Cardiac fibroblast (primary cell): ENCODE data around the gene SCYGR7.

Experiments
- DNase-seq, 2 donors: peaks; one replicate each; pipeline versions ENCODE4 v3.0.0 to v3.0.0-alpha.2; 2010; ENCODE audit warnings: low read depth in 2 of 2
- H3K4me3 ChIP-seq, 2 donors: replicated peaks in 1 of 2; 1 replicate in 1 of 2; 2 replicates in 1 of 2; pipeline ENCODE4 v1.5.1; 2011; ENCODE audit warnings: low read depth in 2 of 2, low read length in 2 of 2, mild to moderate bottlenecking in 2 of 2, moderate library complexity in 1 of 2
- CTCF ChIP-seq: IDR thresholded peaks from one replicate; pipeline ENCODE4 v1.5.1; 2011; ENCODE audit warnings: low read depth, mild to moderate bottlenecking, low read length, inconsistent platforms

SCYGR7 gene

GRCh38 chr2:227772932-227773331, 44.8 kb downstream of the SCYGR7 start:
- DNase-seq, result no peak
- no peak overlapping the region for H3K4me3 ChIP-seq
- TF ChIP-seq CTCF, result no peak

GRCh38 chr2:227774011-227774624, 46.0 kb downstream of the SCYGR7 start:
- DNase-seq, result no peak
- no peak overlapping the region for H3K4me3 ChIP-seq
- peak; percentile 12 for TF ChIP-seq CTCF

- no peak for TF ChIP-seq CTCF
- no peak for DNase-seq
Observed at GRCh38 chr2:227774895-227775842, 47.0 kb downstream of the SCYGR7 start.

More at GRCh38 chr2:227774895-227775842, 47.0 kb downstream of the SCYGR7 start:
- H3K4me3 ChIP-seq, result no peak overlapping the region
